HG03439 (cell line): ENCODE measurements around the gene HIPK4.

ENCODE experiments used
- ATAC-seq: cut with Tn5 transposase; IDR thresholded peaks from one replicate; pipeline ENCODE4 v1.9.1; 2021; ENCODE audit warnings: mild to moderate bottlenecking, moderate library complexity; ENCODE audit not compliant: unreplicated experiment

HIPK4 gene

GRCh38 chr19:40367577-40368434, 22.2 kb downstream of the HIPK4 start:
- ATAC-seq, result no peak

DNA sequence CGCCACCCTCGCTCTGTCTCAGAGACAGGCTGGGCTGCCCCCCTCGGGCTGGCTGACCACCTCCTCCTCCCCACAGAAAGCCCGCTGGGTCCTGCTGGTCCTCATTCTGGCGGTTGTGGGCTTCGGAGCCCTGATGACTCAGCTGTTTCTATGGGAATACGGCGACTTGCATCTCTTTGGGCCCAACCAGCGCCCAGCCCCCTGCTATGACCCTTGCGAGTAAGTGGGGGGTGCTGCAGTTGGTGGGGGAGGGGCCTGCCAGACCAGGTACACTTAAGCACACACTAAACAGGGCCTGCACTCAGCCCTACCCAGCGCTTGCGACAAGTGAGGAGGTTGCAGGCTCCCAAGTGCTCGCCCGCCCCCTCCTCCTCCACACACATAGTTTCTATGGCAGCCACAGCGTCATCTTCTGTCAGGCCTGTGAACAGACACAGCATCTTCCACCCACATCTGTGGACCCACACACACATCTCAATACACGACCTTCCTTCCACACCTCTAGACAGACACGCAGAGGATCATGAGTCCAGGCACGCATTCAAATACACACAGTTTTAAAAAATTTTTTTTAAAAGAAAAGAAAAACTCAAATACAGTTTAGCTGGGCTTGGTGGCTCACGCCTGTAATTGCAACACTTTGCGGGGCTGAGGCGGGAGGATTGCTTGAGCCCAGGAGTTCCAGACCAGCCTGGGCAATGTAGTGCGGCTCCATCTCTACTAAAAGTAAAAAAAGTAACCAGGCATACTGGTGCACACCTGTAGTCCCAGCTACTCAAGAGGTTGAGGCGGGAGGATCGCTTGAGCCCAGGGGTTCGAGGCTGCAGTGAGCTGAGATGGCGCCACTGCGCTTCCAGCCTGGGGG, 23.1 kb downstream of the HIPK4 start:
- no peak for ATAC-seq

GRCh38 chr19:40365613-40366401, 24.2 kb downstream of the HIPK4 start:
- ATAC-seq, result no peak

DNA sequence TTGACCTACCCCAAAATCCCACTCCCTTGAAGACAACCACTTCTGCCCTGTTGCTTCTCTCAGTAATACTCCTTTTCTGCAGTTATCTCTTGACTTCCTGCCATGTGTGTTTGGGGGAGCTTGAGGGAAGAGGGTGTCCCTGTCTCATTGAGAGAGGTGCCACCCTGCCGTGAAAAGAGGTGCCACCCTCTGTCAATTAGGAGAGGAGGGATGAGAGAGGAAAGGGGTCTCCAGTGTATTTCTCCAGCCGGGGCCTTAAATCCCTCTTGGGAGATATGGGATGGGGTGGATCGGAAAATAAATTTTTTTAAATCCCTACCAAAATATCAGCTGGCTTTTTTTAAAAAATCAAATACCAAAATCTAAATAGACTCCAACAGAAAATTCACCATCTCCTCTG, 25.0 kb downstream of the HIPK4 start:
- ATAC-seq, result no peak

DNA sequence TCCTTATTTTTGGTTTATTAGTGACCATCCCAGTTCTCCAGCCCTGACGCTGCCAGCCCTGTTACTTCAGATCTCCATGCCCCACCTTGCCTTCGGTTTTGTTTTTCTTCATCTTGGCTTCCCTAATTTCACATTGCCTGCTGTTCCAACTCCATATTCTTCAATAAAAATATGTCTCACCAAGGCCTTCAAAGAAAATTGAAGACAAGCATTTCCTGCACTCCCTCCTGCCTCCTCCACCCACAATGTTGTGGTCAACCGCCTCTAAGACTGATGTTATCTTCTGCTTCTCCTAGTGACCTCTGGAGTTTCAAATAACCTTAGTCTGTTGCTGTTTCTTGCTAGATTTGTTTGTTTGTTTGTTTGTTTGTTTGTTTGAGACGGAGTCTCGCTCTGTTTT, 26.9 kb downstream of the HIPK4 start:
- ATAC-seq, result no peak

DNA sequence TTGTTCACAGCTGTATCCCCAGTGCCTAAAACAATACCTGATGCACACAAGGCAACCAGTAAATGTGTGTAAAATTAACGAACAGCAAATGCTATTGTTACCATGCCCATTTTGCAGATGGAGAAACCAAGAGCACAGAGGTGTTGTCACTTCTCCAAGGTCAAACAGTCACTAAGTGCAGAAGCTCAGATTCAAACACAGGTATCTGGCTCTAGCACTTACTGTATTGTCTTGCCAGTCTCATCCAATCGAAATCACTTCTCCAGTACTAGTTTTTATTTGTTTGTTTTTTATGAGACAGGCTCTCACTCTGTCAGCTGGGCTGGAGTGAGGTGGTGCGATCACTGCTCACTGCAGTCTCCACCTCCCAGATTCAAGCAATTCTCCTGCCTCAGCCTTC, 27.8 kb downstream of the HIPK4 start:
- ATAC-seq, result no peak

DNA sequence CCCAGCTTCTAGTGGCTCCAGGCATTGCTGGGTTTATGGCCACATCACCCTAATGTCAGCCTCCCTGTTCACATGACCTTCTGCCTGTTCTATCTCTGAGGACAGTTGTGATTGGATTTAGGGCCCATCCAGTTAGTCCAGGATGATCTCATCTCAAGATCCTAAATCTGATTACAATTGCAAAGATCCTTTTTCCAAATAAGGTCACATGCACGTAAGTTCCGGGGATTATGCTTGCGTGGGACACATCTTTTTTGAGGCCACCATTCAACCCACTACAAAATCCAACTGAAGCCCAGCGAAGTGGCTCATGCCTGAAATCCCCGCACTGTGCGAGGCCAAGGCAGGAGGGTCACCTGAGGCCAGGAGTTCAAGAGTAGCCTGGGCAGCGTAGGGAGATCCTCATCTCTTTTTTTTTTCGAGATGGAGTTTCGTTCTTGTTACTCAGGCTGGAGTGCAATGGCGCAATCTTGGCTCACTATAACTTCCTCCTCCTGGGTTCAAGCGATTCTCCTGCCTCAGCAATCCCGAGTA, 29.2 kb downstream of the HIPK4 start:
- no peak for ATAC-seq

DNA sequence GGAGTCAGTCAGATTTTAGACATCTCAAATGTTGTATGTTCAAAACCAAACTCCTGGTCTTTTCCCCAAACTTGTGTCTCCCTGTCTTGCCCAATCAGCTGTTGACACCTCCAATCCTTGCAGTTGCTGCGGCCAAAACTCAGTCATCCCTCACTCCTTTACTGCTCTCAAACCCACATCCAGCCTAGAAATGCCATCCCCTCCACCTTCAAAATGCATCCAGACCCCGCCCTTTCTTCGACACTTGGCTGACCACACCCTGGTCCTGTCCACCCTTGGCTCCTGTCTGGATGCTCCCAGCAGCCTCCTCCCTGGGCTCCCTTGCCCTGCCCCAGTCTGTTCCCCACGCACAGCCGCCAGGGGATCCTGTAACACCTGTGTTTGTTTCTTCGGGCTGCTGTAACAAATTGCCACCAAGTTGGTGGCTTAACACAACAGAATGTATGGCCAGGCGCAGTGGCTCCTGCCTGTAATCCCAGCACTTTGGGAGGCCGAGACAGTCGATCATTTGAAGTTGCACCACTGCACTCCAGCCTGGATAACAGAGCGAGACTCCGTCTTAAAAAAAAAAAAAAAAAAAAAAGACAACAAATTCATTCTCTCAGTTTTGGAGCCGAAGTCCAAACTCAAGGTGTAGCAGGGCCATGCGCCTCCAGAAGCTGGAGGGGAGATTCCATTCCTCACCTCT, 29.8 kb downstream of the HIPK4 start:
- no peak for ATAC-seq

DNA sequence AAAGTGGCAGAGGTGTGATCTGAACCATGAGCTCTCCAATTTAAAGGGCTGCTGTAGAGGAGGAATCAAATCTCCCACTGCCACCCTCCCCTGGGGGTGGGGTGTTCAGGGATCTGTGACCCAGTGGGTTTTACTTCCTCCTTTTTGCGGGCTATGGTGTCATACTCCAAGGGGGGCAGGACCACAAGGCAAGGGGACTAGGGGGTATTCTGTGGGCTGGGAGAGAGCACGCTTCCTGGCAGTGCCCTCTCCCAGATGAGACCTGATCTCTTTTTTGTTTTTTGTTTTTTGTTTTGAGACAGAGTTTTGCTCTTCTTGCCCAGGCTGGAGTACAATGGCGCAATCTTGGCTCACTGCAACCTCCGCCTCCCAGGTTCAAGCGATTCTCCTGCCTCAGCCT, 31.2 kb downstream of the HIPK4 start:
- ATAC-seq, result no peak

GRCh38 chr19:40357640-40358039, 32.3 kb downstream of the HIPK4 start:
- no peak for ATAC-seq

- no peak for ATAC-seq
These were observed 33.0 kb downstream of the HIPK4 start for GRCh38 chr19:40356681-40357595.

DNA sequence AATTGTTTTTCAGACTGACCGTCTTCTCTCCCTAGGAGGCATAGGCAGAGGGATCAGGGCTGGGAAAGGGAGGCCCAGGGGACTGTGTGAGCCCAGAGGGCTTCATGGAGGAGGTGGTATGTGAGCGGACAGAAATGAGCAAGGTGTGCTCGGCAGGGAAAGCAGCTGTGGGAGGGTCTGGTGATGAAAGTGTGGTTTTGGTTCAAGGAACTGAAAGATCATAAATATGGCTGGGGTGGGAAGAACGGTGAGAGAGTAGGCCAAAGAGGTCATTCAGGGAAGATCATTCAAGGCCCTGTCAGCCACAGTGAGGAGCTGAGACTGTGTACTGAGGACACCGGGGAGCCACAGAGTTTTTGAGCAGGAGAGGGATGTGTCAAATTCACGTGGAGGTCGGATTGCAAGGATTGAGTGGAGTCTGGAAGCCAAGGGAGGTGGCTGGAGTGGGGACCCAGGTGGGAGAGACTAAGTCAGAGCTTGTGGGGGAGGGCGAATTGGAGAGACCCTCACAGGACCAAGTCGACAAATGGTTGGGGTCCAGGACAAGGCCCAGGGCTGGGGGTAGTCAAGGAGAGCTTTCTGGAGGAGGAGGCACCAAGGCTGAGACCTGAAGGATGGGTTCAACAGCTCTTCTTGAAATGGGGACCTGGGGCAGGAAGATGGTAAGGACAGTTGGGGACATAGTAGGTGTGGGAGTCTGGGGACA, 33.9 kb downstream of the HIPK4 start:
- no peak for ATAC-seq

- ATAC-seq, result no peak
These were observed 40.9 kb downstream of the HIPK4 start for GRCh38 chr19:40348961-40349507.

GRCh38 chr19:40348125-40348913, 41.7 kb downstream of the HIPK4 start, which contains the start of the genes C19orf47 and PLD3:
Gene C19orf47 (minus strand): TSS chr19:40348397. CDS start chr19:40341857, 6,540 bp downstream.
Gene PLD3 (plus strand): TSS chr19:40348695. CDS start chr19:40366484, 17,789 bp downstream.
- peak; percentile 96 for ATAC-seq

GRCh38 chr19:40344422-40344821, 45.6 kb downstream of the HIPK4 start:
- ATAC-seq, result no peak

GRCh38 chr19:40342644-40343311, 47.2 kb downstream of the HIPK4 start:
- ATAC-seq, result no peak
